NOMO-1 treated with dmso at 0.1 percent for 144 hours (cell line): Measurements from ENCODE around the gene CLNS1A.

ENCODE experiments used
- DNase-seq: peaks from one replicate; lab custom pipeline; 2025; ENCODE audit not compliant: unreplicated experiment; lab: John Stamatoyannopoulos, UW

CLNS1A gene, protein sequence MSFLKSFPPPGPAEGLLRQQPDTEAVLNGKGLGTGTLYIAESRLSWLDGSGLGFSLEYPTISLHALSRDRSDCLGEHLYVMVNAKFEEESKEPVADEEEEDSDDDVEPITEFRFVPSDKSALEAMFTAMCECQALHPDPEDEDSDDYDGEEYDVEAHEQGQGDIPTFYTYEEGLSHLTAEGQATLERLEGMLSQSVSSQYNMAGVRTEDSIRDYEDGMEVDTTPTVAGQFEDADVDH

DNA sequence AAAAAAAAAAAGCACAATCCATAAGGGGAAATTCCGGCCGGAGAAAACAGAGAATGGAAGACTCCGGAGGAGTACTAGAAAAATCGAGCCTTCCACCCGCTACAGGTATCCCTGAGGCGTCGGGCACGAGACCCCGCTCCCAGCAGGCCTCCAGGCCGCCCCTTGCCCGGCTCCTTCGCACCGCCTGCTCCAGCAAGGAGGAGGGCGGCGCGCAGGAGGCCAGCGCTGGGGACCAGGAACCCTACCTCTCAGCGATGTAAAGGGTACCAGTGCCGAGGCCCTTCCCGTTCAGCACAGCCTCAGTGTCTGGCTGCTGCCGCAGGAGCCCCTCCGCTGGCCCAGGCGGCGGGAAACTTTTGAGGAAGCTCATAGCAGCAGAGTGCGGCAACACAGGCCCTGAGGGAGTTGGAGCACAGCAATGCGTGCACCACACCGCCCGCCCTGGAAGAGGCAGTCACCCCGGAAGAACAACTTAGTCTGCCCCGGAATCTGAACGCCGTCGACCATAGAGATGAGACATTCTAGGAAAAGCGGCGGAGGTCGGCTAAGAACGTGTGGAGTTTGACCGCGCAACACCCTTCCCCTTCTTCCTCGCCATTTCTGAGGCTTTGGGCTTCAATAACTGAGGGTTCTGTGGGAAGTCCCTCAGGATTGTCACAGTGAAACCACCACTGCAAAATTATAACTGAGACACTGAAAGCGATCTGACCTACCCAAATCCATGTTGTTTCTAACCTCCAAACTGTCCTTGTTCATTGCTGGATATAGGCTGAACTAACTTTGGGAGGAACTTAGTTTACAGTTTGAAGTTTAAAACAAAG, at the start of gene CLNS1A:
CLNS1A (minus strand) TSS at position 450 of the 821 bp plus-strand sequence; CDS start at position 370, 80 bp downstream.
- peak; percentile 96 for DNase-seq

DNA sequence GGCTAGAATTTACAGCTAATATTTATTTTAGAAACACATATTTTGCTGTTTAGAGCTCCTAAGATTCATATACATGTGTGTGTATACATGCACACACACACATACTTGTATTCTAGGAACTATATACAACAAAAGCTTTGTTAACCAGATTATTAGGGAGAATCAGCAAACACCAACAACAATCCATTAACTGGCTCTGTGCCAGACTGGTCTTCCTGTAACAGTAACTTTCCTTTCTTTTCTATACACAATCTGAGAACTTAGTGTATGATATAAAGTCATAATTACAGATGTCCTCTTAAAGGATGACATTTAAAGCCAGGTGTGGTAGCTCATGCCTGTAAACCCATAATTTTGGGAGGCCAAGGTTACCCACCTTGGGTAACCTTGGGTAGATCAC, 49.5 kb upstream of the CLNS1A start:
- no peak for DNase-seq

DNA sequence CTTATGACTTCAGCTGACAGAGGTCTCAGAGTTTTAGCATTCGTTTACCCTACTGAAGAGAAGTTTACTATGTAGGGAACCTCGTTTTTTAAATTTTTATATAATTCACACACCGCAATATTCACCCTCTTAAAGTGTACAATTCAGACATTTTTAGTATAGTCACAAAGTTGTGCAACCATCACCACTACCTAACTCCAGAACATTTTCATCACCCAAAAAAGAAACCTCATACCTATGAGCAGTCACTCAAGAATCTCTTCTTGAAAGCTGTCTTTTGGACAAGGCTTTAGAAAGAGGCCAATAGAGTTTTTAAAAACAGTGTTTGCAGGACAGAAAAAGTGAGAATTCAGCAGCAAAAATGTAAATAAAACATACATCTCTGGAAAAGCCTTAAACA, 39.5 kb upstream of the CLNS1A start:
- no peak for DNase-seq

DNA sequence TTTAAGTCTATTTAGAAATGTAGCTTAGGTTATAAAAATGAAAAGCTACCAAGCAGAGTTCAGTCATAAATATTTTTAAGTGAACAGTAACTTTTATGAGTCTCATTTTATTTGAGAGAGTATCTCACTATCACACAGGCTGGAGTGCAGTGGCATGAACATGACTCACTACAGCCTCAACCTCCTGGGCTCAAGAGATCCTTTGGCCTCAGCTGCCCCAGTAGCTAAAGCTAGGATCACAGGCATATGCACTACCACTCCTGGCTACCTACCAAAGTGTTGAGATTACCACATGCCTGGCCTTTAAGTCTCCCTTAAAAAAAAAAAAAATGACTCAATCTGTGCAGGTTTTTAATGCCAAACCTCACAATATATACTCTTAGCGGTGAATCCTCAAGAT, 34.7 kb upstream of the CLNS1A start:
- DNase-seq = no peak

DNA sequence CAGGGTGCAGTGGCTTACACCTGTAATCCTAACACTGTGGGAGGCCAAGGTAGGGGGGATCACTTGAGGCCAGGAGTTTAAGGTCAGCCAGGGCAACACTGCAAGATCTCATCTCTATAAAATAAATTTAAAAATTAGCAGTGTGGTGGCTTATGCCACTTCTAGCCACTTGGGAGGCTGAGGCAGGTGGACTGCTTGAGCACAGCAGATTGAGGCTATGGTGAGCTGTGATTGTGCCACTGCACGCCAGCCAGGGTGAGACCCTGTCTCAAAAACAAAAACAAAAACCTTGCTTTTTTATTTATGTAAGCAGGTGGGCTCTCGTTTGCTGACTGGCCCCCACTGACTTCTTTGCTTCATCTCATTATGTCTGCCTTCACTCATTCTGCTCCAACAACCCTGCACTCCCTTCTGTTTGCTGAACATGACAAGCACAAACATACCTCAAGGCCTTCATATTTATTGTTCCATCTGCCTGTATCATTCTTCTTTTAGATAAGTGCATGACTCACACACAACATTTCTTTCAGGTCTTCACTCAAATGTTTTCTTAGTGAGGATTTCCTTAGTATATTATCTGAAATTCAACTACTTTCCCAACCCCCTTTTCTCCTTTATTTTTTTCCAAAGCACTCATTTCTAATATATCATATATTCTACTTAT, 32.4 kb upstream of the CLNS1A start:
- DNase-seq = no peak

DNA sequence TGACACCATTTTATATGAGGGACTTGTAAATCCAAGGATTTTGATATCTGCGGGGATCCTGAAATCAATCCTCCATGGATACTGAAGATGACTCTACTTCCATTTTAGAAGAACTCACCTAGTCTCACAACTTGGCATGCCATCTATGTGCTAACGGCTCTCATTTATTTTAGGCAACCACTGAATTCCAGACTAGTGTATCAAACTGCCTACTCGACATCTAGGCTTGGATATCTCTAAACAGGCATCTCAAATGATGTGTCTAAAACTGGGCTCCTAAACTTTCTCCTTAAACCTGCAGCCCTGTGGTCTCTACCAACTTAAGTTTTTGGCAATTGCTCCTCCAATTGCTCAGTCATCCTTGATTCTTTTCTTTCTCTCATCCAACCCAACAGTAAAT, 31.2 kb upstream of the CLNS1A start:
- no peak for DNase-seq

DNA sequence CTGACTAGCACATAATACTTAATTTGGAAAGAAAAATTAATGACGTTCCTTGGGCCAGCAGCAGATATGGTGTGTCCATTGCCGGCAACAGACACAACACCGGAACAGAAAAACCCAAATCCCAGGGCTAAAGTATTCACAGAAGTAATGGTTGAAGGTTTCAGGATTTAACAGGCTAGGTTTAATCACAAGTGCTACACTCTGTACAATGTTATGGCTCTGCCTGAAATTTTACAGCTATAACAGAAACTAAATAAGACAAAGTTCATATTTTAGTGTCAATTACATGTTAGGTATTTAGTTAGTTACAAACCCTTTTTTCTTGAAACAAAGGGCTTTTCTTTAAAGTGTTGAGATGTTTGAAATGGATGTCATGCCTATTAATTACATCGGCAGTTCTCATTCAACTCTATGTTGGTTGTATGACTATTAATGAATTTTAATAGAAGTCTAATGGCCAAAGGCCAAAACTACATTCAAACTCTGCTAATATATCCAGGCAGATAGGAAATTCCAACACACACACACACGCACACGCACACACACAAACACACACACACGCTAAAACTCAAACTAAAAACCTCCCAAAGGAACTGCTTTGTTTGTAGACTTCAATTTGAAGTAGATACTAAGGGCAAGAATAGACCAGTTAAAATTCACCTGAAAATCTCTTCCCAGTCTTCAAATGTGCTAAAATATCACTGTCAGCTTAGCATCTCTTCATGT, 27.8 kb upstream of the CLNS1A start:
- no peak for DNase-seq

DNA sequence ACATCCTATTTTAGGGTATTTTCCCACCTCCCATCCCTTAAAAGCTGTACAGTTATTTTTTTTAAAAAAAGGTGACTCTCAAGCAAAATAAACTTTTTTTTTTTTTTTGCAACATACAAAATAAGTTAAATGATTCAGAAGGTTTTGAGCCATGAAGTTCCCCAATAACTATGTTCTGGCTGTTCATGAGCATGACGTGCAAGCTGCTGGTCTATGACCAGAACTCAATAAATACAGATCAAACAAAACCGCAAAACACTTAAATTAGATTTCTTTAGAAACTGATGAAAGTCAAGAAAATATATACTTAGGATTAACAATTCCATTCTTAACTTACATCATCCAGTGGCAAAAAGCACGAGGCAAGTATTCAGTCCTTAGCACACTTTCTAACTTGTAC, 24.1 kb upstream of the CLNS1A start:
- DNase-seq = no peak

DNA sequence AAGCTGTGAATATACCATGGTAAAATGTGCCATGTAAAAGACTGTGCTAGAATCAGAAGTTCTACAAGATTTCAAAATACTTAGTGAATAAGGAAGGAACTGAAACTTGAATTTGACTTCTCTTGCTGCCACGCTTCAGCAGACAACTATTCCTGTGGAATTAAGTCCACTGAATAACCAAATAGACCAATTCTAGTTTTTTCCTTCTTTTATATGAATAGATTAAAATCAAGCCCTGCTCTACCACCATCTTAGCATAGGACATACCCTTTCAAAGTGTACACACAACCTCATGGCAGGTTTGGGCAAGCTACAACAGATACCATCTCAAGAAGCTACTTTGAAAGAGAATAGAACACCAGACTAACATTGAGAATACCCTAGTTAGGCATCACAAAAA, 23.4 kb upstream of the CLNS1A start:
- DNase-seq = peak; percentile 11

DNA sequence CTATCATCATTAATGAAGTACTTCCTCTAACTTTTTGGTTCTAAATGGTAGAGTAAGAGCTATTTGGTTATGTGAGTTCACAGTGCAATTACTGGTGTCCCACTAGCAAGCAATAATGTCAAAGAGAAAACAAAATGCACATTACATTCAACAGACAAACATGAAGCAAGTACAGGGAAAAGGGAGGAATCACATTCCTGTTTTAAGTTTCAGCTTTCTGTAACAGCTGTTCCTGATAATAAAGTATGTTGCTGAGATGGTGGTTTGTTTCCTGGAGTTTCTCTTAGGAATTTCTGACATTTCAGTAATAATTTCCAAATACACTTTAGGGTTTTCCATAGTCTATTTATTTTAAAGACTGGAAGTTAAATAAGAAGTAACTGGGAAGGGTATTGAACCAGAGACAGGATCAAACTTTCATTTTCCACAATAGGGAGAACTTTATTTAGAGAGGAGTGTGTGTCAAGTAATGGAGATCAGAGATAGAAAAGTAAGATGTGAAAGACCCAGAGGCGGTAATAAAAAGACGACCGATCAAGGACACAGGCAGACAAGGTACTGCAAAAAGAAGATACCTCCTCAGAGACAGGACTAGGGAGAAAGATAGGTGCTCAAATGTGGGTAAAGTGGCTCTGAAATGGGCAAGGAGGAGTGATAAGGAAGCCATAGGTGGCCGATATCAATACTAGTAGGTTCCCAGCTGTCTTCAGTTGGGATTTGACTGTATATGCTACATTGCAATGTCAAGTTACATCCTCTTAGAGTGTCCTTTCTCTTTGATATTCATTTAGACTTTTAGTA, 20.8 kb upstream of the CLNS1A start:
- no peak for DNase-seq

DNA sequence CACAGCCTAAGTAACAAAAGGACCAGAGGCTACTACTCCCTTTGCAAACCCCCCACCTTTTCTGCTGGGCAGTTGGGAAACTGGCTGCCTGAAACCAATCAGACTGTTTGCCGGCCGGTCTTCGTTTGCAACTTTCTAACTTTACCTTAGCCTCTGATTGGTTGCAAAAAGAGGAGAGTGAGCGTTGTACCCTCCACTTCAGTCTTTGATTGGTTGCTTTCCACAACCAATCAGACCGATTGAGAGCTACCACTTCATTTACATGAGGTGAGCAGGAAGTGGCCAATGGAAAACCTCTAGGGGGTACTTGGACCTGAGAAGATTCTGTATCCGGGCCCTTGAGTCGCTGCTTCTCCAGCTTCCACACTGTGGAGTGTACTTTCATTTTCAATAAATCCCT, 18.8 kb upstream of the CLNS1A start:
- DNase-seq = no peak

DNA sequence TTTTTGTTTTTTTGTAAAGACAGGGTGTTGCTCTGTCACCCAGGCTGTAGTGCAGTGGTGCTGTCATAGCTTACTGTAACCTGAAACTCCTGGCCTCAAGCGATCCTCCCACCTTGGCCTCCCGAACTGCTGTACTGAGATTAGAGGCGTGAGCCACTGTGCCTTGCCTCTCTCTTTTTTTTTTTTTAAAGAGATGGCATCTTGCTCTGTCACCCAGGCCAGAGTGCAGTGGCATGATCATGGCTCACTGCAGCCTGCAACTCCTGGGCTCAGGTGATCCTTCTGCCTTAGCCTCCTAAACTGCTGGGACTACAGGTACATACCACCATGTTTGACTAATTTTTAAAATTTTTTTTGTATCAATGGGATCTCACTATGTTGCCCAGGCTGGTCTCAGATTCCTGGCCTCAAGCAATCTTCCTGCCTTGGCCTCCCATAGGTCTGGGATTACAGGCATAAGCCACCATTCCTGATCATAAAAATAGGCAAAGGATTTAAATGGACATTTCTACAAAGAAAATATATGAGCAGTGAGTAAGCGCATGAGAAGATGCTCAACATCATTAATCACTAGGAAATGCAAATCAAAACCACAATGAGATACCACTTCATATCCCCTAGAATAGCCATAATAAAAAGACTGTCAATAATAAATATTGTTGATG, 17.3 kb upstream of the CLNS1A start:
- no peak for DNase-seq

DNA sequence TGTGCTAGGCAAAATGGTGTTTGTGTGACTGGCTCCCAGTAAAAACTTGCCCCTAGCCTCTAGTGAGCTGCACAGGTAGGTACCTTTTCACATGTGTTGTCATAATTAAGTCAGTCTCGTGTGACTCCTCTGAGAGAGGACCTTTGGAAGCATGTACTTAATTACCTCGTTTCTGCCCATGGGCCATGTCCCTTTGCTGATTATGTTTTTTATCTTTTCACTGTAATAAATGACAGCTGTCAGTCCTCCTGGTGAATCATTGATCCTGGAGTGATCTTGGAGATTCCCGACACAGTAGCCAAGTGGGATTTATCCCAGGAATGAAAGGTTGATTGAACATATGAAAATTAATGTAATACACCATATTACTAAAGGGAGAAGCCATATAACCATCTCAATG, 12.5 kb upstream of the CLNS1A start:
- DNase-seq = no peak

DNA sequence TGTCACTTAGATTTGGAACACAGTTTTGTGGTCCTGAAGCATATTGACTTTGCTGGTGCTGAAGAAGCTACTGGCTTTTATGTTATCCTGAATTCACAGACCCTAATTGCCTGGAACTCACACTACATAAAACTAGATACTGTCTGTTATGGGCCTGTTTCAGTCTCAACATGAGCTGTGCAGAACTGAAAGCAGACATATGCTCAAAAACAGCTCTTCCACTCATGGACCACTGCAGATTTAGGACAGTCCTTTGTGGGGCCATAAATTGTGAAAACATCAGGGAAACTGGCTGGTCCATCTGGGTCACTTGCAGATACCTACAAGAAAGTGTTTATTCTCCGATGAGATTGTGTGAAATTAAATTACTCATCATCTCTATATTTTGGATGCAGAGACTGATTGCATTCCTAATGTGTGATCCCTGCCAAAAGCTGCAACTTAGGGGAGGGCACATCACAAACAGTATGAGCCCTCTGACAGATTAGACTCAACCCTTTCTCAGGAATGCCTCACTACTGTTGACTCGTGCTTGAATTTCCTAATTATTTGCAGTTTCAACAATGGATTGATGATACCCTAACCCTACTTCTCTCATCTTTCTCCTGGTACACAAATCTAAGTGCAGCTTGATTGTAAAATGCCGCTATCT, 10.2 kb upstream of the CLNS1A start:
- DNase-seq = no peak

DNA sequence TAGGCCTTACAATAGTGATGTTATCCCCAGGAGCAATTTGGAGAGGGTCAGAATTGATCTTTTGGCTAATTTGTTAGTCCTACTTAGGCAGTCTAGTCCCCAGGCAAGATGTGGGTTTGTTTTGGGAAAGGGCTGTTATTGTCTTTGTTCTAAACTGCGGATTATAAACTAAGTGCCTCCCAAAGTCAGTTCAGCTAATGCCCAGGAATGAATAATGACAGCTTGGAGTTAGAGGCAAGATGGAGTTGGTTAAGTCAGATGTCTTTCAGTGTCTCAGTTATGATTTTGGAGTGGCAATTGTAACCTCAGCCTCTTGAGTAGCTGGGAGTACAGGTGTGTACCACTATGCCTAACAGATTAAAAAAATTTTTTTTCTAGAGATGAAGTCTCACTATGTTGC, 7.3 kb upstream of the CLNS1A start:
- DNase-seq = no peak

DNA sequence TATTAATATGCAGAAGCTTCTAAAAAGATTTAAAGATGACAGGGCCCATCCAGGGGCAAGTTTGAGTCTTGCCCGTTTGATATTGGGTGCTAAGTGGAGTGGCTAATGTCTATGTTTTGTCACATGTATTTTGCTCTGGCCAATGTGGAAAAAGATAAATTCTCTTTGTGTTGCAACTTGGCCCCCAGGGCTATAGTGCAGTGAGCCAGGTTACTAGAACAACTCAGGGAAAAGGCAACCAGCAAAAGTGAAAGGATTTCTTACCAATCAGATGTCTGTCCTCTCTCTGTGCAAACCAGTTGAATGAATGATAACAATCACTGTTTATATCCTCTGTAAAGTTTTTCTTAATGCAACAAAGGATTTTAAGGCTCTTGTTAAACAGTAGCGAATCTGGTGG, 4.6 kb upstream of the CLNS1A start:
- no peak for DNase-seq

DNA sequence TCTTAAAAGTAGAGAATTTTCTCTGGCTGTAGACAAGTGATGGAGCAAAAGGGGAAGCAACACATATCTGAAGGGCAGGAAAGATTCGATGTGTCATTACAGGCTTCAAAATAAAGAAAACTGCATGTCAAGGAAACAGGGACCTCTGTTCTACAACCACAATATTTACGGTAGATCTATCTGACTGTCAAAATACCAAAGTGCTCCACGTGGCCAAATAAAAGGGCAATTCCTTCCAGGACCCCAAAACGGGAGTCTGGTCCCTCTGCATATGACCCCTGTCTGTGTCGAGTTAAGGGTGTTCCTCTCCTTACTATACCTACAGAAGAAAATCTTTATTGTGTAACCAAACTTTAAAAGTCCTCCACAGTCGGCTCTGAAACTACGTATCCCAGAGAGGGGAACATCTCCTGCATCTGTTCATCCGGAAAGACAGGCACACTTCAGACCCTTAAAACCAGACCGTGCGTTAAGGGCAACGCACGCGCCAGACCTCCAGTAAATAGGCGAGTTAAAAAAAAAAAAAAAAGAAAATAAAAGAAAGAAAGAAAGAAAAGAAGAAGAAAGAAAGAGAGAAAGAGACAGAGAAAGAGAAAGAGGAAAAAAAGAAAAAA, 756 bp downstream of the CLNS1A start:
- DNase-seq = peak; percentile 15

DNA sequence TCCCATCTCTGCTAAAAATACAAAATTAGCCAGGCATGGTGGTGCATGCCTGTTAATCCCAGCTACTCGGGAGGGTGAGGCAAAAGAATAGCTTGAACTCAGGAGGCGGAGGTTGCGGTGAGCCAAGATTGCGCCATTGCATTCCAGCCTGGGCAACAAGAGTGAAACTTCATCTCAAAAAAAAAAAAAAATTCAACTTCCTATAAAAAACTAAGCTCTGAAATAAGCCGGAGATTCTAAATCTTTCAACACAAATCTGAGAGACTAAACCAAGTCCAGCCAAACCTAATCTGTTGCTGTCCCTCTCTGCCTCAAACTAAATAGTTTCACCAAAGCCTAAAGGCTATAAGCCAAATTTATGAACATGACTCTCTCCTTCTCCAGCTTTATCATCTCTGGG, 3.7 kb downstream of the CLNS1A start:
- peak; percentile 27 for DNase-seq

DNA sequence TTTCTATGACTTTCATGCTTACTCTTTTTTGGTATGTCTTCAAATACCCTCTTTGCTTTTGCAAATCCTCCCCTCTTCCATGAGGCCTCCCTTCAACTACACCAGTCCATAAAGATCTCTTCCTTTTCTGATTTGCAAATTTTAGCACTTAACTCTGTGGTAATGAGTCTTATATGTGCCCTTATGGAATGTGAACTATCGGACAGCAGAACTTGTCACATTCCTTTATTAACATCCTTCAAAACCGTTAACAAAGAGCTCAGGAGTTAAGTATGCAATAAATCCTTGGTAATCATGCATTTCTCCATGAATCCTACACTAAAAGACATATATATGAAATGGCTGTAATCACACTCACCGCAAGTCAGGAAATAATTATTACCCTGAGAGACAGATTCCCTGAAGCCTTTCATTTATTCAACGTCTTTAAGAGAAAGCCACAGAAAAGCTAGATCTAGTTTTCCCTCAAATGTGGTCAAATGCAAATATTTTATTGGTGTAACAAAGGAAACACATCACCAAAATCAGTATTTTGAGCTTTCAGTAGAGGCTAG, 7.4 kb downstream of the CLNS1A start:
- DNase-seq = no peak
